ENCODE measurements around the gene MAPKAPK2. TPM values are rescaled to one million over a fixed set of nuclear protein-coding genes. Genes with fewer than 3 reads are reported as not detected.

MAPKAPK2 gene
- total RNA-seq, 2 experiments from 2014 or later: 14.5 to 39.9 TPM

DNA sequence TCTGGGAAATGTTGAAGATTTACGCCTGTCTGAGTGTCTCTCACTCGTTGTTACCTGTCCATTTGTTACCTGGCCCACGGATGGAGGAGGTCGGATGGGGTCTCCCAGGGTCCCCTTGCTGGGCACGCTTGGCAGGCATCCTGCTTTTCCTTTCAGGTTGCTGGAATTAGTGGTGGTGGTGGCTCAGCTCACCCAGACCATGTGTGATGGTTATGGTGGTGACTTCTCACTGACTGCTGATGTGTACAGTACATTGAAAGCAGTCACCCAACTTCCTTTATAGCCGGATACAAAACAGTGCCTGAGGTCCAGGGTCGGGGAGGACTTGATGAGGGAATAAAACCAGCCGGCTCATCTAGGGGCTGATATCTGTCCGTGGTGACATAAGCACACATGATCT, 19.5 kb downstream of the MAPKAPK2 start:
- H3K4me2 ChIP-seq (ENCODE audit: low read length): no peak overlapping the region
- no peak for DNase-seq (ENCODE audit: low spot score)
- H3K36me3 ChIP-seq (ENCODE audit: insufficient read depth, low read length): no peaks in the 10 kb centered on the region
- H3K27ac ChIP-seq (ENCODE audit: low read depth, low read length, poor library complexity, severe bottlenecking): no peak overlapping the region
- peaks cover 19% of the 10 kb centered on the region for H3K4me1 ChIP-seq (ENCODE audit: insufficient read depth, low read length, poor library complexity, severe bottlenecking)
- H3K9me2 ChIP-seq (ENCODE audit: insufficient read depth, low read length): no peaks in the 10 kb centered on the region
- TF ChIP-seq, protein P1, sequence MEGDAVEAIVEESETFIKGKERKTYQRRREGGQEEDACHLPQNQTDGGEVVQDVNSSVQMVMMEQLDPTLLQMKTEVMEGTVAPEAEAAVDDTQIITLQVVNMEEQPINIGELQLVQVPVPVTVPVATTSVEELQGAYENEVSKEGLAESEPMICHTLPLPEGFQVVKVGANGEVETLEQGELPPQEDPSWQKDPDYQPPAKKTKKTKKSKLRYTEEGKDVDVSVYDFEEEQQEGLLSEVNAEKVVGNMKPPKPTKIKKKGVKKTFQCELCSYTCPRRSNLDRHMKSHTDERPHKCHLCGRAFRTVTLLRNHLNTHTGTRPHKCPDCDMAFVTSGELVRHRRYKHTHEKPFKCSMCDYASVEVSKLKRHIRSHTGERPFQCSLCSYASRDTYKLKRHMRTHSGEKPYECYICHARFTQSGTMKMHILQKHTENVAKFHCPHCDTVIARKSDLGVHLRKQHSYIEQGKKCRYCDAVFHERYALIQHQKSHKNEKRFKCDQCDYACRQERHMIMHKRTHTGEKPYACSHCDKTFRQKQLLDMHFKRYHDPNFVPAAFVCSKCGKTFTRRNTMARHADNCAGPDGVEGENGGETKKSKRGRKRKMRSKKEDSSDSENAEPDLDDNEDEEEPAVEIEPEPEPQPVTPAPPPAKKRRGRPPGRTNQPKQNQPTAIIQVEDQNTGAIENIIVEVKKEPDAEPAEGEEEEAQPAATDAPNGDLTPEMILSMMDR (conservative IDR thresholded peaks at IDR 0.05; ENCODE audit: low read length): no peak
- no peak for TF ChIP-seq EZH2phosphoT487 (IDR thresholded peaks at IDR 0.05; ENCODE audit: borderline replicate concordance, low read depth, low read length)
- peaks cover 10% of the 10 kb centered on the region; the same call in 1 of the 2 replicates for H4K20me1 ChIP-seq (ENCODE audit: insufficient read depth, low read length)
- ChIA-PET POLR2A (no interaction called here), CTCF (ENCODE audit: unreplicated experiment) (interaction anchor here (0.5 kb wide), 1 partner anchor 40 kb away, joined by 3 read pairs; no protein-coding TSS in a partner anchor)
- no peaks in the 10 kb centered on the region for H3K79me2 ChIP-seq (ENCODE audit: insufficient read depth, low read depth, low read length)
- no peak overlapping the region for H3K4me3 ChIP-seq (ENCODE audit: low read depth, low read length, poor library complexity, severe bottlenecking)
- BruUV-seq (replicated peaks): no TSS peak
- H2AFZ ChIP-seq (ENCODE audit: low read length): no peak overlapping the region
- intact Hi-C loops (cut with micrococcal nuclease; ENCODE audit: unreplicated experiment): no loop called here
- no peaks in the 10 kb centered on the region for H3K9me3 ChIP-seq (ENCODE audit: low read length)

DNA sequence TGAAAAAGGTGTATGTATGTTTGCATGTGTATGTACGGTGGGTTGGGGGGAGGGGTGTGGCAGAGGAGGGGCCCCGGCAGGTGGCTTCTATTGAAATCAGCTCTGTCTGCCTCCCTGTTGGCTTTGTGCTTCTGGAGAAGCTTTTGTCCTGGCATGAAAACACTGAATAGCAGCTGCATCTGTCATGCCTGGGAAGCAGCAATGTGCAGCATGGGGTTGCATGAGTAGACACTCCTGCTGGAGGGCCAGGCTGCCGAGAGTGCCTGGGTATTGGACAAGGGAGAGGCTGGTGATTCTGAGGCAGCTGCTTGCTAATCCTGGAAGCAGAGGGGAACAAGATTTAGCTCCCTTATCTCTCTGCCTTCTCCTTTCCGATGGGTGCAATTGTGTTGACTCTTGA, 20.5 kb downstream of the MAPKAPK2 start:
- Histone ChIP-seq H3K4me3 (ENCODE audit: low read depth, low read length, poor library complexity, severe bottlenecking) (no peak overlapping the region), H3K36me3 (ENCODE audit: insufficient read depth, low read length) (no peaks in the 10 kb centered on the region), H3K9me3 (ENCODE audit: low read length) (no peaks in the 10 kb centered on the region), H3K4me1 (ENCODE audit: insufficient read depth, low read length, poor library complexity, severe bottlenecking) (peaks cover 19% of the 10 kb centered on the region), H2AFZ (ENCODE audit: low read length) (no peak overlapping the region), H3K9me2 (ENCODE audit: insufficient read depth, low read length) (no peaks in the 10 kb centered on the region), H3K27ac (ENCODE audit: low read depth, low read length, poor library complexity, severe bottlenecking) (no peak overlapping the region), H3K79me2 (ENCODE audit: insufficient read depth, low read depth, low read length) (no peaks in the 10 kb centered on the region), H4K20me1 (ENCODE audit: insufficient read depth, low read length) (peaks cover 11% of the 10 kb centered on the region; the same call in 1 of the 2 replicates), H3K4me2 (ENCODE audit: low read length) (no peak overlapping the region)
- CTCF ChIA-PET (ENCODE audit: unreplicated experiment): interaction anchor here (0.6 kb wide), 1 partner anchor 204 kb away, joined by 3 read pairs; no protein-coding TSS in a partner anchor
- POLR2A ChIA-PET: interaction anchor here (0.6 to 1.2 kb wide), 3 partner anchors 14 to 222 kb away, joined by 3 to 4 read pairs (median 3); no protein-coding TSS in a partner anchor
- DNase-seq (ENCODE audit: low spot score): no peak
- TF ChIP-seq EZH2phosphoT487 (IDR thresholded peaks at IDR 0.05; ENCODE audit: borderline replicate concordance, low read depth, low read length): no peak
- TF ChIP-seq, protein P1 (conservative IDR thresholded peaks at IDR 0.05; ENCODE audit: low read length): no peak
- BruUV-seq (replicated peaks): no TSS peak
- intact Hi-C loops (cut with micrococcal nuclease; ENCODE audit: unreplicated experiment): no loop called here

DNA sequence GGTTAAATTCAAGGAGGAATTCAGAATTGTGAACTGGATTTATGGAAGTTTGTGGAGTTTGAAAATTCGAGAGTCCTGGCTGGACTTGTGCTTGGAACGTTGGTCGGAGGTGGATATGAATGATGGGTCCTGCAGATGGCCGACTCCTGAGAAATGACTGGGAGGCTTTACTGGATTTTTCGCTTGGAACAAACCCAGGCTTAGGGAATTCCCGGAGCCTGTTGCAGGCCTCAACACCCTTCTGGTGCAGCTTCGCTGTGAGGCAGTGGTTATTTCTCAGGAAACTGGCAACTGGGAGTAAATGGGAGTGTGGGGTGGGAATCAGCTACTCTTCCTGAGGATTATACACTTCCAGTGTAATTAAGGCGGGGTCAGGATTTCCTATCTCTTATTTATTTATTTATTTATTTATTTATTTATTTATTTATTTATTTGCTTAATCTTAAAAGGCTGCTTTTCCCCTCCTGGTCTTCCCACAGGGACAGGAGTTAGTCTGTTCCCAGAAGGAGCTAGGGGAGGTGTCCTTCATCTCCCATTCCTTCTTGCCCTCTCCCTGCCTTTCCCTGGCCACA, 21.1 kb downstream of the MAPKAPK2 start:
- TF ChIP-seq, protein P1 (conservative IDR thresholded peaks at IDR 0.05; ENCODE audit: low read length): no peak
- no peak for TF ChIP-seq EZH2phosphoT487 (IDR thresholded peaks at IDR 0.05; ENCODE audit: borderline replicate concordance, low read depth, low read length)
- no peak for DNase-seq (ENCODE audit: low spot score)
- ChIA-PET CTCF (ENCODE audit: unreplicated experiment) (no interaction called here), POLR2A (interaction anchor here (0.5 to 1.2 kb wide), 4 partner anchors 14 to 145 kb away, joined by 3 to 5 read pairs (median 4); partner anchors contain the start of gene DYRK3)
- Histone ChIP-seq H3K79me2 (ENCODE audit: insufficient read depth, low read depth, low read length) (no peaks in the 10 kb centered on the region), H3K27ac (ENCODE audit: low read depth, low read length, poor library complexity, severe bottlenecking) (no peak overlapping the region), H3K4me2 (ENCODE audit: low read length) (no peak overlapping the region), H3K9me3 (ENCODE audit: low read length) (no peaks in the 10 kb centered on the region), H4K20me1 (ENCODE audit: insufficient read depth, low read length) (peaks cover 16% of the 10 kb centered on the region; the same call in 1 of the 2 replicates), H3K4me3 (ENCODE audit: low read depth, low read length, poor library complexity, severe bottlenecking) (no peak overlapping the region), H3K4me1 (ENCODE audit: insufficient read depth, low read length, poor library complexity, severe bottlenecking) (peaks cover 19% of the 10 kb centered on the region), H3K36me3 (ENCODE audit: insufficient read depth, low read length) (no peaks in the 10 kb centered on the region), H2AFZ (ENCODE audit: low read length) (no peak overlapping the region), H3K9me2 (ENCODE audit: insufficient read depth, low read length) (no peaks in the 10 kb centered on the region)
- no TSS peak for BruUV-seq (replicated peaks)
- intact Hi-C loops (cut with micrococcal nuclease; ENCODE audit: unreplicated experiment): no loop called here

Measured in OCI-LY7 (cell line).